LHCN-M2 (cell line): ENCODE results near the gene LDB2. TPM values are rescaled to one million over a fixed set of nuclear protein-coding genes. Genes with fewer than 3 reads are reported as not detected.

Source experiments
- DNase-seq: peaks from one replicate; pipeline ENCODE4 v3.0.0-alpha.2; 2012; ENCODE audit warnings: low read depth
- total RNA-seq: library from RNA; depleted of rRNA; stranded (reverse); fragments of >200 nt; gene quantifications from 2 replicates; pipeline ENCODE4 v1.2.3, GENCODE V29; 2014

Gene LDB2
- total RNA-seq, 1 experiment from 2014 or later: not detected

DNA sequence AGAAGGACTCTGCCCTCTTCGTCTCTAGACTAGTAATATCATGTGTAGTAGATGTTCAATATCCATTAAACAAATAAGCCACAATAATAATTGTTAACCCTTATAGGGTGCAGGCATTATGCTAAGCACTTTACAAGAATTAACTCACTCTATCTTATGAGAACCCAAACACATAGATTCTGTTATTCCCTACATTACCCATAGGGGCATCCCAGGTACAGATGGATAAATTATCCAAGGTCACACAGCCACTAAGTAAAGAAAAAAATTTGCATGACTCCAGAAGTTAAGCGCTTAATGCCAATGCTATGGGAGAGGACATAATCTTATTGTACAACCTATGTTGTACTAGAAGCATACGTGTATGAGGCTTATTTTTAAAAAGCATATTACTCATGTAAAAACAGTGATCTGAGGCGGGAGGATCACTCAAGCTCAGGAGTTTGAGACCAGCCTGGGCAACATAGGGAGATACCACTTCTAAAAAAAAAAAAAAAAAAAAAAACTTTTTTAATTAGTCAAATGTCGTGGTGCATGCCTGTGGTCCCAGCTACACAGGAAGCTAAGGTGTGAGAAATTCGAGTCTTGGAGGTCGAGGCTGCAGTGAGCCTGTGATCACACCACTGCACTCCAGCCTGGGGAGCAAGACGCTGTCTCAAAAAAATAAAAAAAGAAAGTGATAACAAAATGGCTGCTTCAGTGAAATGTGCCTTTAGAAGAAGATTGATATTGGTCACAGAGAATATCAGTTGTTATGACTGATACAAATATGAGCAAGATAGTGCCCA lies 13.6 kb downstream of the LDB2 start:
- no peak for DNase-seq

DNA sequence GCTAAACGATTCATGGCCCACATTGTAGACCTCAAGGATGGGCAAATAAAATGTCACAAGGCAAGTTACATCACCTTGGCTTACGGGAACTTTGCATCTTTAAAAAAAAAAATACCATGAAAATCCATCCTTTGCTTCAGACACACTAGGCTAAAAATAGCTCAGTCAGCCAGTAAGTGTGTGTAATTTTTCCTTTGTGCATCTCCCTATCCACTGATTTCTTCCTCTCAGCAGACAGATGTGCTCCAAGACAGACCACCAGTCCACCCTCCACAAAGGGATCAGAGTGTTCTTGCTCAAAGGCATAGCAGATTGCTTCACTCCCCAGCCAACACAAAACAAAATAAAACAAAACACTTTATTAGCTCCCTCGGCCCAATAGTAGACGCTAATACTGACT lies 14.6 kb downstream of the LDB2 start:
- no peak for DNase-seq

DNA sequence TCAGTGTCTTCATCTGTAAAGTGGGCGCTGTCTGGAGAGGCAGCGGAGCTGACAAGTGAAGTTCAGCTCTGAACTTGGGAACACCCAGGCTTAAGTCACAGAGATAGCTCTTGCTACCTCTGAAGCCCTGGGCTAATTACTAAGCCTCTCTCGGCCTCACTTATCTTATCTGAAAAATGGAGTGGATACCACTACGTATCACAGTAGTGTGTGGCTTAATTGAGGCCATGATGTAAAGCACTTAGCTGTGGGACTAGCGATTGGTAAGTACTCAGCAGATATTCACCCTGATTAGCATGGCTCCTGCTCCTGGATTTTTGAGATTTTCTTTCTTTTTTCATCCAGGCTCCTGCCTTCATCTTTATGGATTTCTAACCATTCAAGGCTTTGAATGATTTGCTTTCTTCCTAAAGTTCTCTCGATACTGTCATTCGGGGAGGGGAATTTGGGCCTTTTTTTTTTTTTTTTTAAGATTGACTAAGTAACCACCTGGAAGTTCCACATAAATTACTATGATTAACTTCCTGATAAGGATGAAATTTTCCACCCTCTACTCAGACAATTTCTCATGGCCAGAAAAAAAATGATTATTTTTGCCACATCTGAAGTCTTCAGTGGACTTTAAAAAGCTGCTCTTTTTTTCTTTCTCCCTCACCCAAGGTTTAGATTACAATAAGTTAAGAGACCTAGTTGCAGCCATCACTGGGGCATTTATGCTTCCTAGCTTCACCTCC lies 17.1 kb downstream of the LDB2 start:
- DNase-seq: no peak

DNA sequence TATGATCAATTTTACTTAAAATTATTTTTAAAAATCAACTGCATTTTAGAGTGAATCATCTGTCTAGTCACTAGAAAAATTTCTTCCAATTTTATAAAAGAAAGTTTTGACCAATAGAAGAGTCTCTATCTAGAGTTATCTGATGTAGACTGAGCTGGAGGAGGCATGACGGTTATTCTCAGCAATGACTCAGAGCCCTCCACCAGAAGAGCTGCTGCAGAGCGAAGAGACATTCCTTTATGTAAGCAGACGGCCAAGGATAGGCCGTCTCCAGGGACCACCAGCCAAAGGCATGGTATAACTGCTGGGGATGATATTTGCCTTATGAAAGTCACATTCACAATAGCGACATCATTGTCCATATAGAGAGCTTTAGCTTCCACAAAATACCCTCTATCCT lies 23.0 kb downstream of the LDB2 start:
- no peak for DNase-seq

DNA sequence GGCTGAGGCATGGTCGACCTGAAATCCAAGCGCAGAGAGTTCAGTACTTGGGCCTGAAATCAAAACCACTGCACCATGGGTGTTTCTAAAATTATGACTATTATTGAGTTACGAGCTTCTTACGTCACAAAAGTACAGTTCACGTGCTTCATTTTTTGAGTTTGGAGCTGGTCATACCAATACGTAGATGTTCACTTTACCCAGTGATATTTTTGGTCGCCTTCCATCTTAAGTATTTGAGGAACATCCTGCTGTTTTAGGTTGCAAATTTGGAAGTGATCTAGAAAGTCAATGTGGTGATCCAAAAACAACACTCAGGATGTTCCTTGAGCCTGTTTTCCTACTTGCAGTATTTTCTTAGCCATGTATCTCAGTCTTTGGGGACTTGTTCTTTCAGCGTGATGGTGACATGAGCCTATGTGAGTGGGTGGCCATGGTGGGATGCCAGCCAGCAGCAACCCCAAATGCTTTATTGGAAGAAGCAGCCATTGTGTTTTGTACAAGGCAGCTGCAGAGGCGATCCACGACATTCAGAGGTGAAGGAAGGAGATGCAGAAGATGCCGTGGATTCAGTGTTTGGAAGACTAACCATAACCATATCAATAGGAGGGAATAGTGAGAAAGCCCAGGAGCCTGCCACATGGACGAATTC lies 28.7 kb downstream of the LDB2 start:
- DNase-seq: no peak

DNA sequence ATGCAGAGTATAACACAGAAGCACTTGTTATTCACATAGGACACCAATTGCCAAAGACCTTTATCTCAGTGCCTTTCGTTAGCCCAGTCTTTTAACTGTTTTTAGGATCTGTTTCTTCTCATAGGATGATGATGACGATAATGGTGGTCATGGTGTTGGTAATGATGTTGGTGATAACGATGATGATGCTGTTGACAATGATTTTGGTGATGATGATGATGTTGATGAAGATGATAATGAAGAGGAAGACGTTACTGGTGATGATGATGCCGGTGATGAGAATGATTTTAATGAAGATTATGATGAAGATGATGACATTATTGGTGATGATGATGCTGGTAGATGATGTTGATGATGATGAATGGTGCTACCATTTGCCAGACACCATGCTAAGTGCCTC lies 29.8 kb downstream of the LDB2 start:
- no peak for DNase-seq

DNA sequence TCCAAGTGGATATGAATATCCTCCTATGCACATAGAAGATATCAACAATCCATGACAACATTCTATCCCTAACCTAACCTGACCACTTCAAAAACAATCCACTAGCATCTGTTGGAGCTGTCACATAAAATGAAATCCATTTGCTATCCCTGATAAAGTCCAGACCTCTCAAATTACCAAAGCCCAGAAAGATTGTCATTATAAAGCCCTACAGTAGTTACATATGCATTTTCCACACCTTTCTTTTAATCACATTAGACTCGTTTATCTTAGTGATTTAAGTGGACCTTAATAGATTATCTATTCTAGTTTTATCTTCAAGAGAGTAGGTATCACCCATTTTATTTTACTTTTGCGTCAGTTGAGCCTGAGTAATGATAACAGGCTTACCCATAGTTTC lies 30.6 kb downstream of the LDB2 start:
- DNase-seq: no peak

DNA sequence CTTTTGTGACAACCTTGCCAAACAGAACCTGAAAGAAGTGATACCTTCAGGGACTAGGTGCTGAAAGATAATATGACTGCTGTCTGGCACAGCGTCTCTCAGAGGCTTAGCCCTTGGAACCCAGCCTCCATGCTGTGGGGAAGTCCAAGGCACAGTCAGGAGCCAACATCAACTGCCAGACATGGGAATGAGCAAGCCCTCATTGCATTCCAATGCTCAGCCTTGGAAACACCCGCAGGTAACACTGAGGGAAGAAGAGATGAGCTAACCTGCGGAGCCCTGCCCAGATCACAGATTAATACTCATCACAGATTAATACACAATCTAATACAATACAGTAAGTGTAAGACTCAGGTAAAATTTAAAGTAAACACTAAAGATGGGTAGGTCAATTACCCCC lies 31.5 kb downstream of the LDB2 start:
- no peak for DNase-seq

DNA sequence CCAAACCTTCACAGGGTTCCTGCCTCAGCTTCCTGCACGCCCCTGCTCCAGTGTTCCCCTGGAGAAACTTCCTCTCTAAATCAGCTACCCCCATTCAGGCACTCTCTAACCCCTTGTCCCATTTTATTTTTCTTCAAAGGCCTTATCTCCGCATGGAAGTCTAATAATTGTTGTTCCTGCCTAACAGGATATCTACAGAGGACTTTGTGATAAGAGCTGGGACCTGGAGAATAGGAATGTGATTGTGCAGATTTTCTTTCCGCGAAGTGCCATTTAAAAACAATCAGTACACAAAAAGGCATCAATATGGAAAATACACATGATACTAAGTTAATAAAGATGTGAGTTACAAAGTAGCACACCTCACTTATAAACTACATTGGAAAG lies 32.6 kb downstream of the LDB2 start:
- no peak for DNase-seq

DNA sequence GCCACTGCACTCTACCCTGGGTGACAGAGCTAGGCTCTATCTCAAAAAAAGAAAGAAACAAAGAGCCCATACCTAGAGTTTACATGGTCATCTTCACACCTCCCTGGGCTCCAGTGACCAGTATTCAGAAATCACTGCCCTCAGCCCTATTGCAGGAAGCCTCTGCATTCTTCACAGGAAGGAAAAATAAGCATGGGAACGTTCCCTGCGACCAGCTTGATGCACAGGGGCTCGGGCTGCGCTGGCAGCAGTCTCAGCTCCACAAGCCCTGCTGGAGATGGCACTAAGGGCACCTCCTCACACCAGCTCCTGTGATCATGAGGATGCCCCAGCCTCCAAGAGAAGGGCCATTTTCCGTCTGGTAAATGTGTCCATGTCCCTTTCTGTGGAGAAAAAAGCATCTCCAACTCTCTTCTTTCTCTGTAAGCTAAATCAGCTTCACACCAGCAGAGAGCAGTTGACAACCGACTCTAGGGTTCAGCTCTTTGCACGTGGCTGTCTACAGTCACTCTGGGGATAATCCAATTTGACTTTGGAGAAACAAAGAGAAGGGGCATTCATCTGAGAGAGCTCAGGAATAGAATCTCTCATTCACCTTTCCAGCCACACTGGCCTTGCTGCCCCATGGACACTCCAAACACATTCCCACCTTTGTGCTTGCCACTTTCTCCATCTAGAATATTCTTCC lies 33.1 kb downstream of the LDB2 start:
- no peak for DNase-seq

DNA sequence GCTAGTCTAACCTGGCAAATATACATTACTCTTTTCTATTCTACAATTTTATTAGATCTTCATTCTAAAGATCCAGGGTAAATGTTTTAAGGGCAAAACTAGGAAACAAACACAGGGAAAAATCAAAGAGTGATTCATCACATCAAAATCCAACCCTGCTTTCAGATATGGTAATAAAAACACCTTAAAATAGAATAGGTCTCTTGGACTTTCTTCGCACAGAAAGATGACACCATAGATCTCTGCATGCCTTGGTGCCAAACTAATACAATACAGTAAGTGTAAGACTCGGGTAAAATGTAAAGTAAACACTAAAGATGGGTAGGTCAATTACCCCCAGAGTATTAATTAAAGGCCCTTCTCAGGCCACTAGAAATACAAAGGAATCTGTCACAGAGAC lies 34.2 kb downstream of the LDB2 start:
- no peak for DNase-seq

DNA sequence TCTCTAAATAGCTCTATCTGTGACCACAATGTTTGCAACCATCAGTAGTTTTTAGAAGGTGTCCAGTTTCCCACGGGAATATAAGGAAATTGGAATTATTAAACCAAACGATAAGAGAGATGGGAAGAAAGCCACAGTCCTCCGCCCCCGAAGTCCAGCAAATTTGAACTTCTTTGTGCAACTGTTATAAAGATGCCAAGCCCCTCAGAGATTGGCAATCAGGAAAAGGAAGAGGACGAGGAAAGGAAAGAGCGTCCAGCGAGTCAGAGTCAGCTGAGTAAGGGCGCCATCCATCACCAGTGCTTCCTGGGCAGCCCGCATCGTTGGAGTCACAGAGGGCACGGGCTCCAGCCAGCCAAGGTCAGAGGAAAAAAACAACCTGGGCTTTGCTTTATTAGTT lies 35.7 kb downstream of the LDB2 start:
- no peak for DNase-seq

DNA sequence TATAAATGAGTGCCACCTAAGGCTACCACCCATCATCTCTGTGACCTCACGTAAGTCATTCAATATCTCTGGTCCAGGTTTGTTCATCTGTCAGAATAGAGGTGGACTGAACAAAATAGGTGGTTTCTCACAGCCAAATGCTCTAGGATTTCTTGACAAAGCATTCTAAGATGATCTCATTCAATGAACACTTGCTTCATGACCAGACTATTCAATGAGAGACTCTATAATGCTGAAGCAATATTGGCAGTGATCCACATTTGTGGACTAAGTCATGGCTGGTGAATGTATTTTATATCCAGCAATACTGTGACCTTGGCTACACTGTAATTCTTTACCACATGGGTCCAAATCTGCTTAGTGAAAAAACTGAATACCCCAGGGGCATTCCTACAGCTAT lies 37.9 kb downstream of the LDB2 start:
- DNase-seq: no peak

DNA sequence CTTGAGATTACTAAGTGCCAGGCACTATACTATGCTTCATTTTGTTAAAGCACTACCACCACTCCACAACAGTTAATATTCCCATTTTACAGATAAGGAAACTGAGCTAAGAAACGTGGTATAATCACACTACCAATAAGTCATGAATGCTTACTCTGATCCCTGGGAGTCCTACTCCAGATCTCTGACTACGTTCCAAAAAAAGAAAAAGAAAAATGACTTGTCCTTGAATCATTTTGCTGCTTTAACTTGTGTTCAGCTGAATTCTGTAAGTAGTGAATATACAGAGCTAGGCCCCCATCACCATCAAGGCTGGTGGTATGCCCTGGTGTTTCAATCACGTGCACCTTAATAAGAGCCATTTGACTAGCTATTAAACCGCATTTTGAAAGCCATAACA lies 39.4 kb downstream of the LDB2 start:
- DNase-seq: no peak

DNA sequence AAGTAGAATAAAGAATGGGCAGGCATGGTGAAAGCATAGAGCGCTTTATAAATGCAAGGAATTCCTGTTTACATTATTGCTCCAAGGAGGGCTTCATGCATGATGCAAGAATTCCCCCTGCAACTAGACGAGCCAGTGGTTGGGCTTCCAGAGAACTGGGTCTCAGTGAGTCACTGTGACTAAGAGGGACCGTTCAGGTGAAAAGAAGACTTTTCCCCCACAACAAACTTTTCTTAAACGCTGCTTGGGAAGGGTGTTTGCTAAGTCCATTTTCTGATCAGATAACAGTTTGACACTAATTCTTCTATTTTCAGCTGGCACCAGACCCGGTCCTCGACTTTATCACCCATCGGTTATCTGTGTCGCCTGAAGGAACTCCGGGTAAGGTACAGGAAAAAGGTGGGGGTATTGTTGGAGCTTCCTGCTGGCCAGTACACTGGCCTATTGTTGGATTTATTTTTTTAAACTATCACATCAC lies 40.1 kb downstream of the LDB2 start:
- no peak for DNase-seq

DNA sequence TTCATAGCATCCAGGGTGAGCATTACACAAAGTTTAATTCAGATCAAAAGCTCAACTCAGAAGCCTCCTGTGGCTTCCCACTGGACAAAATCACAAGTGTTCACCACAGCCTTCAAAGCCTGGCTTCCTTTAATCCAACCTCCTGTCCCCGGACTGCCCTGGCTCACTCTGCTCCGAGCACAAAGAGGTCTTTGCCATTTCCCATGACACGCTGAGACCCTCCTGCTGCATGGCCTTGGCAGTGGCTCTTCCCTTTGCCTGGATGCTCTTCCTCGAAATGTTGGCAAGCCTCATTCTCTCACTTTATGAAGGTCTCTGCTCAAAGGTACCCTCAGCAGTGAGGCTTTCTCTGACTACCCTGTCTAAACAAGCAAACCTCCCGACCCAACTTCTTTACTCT lies 41.0 kb downstream of the LDB2 start:
- no peak for DNase-seq

DNA sequence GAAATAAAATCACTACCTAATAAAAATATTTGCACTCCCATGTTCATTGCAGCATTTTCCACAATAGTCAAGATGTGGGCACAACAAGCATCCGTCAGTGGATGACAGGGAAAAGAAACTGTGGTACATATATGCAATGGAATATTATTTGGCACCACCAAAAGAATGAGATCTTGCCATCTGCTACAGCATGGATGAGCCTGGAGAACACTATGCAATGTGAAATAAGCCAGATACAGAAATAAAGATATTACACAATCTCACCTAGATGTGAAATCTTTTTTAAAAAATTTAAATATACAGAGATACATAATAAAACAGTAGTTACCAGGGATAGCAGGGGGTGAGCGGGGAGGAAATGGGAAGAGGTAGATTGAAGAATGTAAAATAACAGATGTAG lies 44.8 kb downstream of the LDB2 start:
- DNase-seq: no peak

DNA sequence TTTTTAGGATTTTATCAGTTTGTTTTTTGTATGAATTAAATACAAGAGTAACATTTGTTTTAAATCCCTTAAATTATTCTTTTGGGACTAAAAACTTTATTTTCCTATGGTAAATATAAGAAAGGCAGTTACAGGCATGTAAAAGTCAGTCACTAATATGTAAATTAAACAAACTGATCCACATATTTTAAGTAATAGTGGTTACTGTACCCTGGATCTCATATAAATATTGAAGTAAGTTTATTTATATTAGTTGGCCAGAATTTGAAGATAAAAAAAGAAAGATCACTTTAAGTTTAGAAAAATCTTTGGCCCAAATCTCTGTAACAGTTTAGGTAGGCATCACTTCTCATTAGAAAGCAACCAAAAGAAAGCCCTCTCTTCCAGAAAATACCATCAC lies 45.8 kb downstream of the LDB2 start:
- DNase-seq: no peak

DNA sequence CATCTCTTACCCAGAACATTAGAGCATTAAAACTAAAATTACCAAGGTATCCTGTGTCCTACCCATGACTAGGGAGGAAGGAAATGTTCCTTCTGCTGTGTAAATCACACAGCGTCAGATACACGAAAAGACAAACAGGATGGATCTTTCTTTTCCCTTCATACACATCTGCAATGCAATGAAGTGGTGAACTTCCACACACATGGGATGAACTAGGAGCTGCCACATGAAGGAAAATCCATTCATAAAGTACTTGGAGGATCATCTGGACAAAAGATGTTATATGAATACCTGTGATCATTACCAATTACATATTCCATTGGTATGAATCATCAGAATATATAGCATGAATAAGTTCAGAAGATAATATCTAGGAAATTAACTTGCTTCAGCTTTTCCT lies 46.2 kb downstream of the LDB2 start:
- no peak for DNase-seq

DNA sequence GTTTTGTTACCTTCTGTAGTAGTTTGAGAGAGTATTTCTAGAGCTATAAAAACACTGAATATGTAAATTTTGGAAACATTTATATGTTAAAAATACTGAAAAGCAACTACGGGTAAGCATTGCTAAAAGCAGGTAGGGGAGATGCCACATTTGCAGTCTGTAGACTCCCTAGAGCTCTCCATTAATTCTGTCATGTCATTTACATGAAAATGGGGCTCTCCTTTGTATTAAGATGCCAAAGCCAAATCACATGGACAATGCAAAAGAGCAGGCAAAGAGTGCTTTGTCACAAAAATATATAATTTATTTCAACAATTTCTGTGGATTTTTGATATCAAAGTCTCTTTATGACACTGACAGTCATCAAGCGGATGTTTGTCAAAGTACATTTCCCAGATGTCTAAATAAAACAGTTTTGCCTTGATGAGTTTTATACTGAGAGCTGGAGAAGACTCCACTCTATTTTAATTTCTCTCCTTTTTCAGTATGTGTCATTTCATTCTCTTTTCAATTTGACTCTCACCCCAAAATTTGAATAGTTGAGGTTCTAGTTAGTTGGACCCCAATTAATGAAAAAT lies 51.8 kb downstream of the LDB2 start:
- no peak for DNase-seq

DNA sequence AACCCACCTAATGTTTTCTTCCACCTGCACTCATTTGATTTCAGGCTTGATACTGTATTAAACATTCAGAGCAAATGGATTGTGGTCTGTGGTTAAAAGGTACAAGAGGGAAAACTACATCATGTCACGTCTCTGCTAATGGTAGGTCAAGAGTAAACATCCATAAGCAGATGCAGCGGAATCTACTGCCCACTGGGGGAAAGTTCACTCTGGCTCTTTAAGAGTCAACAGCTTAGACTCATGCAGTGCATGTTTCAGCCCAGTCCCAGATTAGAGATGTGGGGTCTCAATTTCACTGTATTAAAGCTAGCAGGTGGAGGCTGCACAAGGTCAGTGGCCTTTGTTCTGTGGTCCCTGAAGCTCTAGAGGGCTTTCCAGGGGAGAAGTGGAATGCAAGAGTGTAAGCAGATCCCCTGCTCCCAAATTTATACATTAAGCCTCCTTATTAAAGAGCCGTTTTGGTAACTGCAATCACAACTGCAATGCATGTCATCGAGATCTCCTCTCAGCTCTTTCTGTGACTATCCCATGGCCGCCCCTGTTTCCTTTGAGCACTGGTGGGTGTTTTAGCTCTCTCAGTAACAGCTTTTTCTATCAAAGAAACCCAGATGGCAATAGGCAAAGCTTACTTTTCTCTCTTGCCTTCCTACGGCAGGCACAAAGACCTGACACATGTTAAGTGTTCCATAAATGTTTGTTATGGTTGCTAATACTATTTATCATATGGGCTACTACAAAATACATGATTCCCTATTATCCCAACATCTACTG lies 53.4 kb downstream of the LDB2 start:
- DNase-seq: no peak
